H1 (cell line): ENCODE results near the gene SLC16A8. TPM values are rescaled to one million over a fixed set of nuclear protein-coding genes. Genes with fewer than 3 reads are reported as not detected.

ENCODE experiments used
- CTCF ChIA-PET: fragments of 300-600 bp; sonication (Branson Sonifier 250); formaldehyde crosslinking; loops from one replicate; lab custom pipeline; 2021; ENCODE audit not compliant: partially characterized antibody; lab: Charles Lee
- POLR2A ChIA-PET: fragments of 300-600 bp; sonication (Branson Sonifier 250); formaldehyde crosslinking; loops from one replicate; lab custom pipeline; 2021; ENCODE audit warnings: inconsistent platforms; ENCODE audit not compliant: partially characterized antibody; lab: Charles Lee
- DNase-seq, 2 experiments: peaks; one replicate each; pipeline versions ENCODE4 v3.0.0 to v3.0.0-alpha.2; 2010 to 2022; ENCODE audit warnings: low spot score in 2 of 2, low read depth in 1 of 2, mixed read lengths in 1 of 2
- FAIRE-seq: peaks from 2 replicates; lab custom pipeline; 2011; peaks lifted over from hg19 to GRCh38; lab: Jason Lieb, UNC
- H2AFZ ChIP-seq: 2 replicates; pipeline ENCODE4 v1.8.1; 2012; ENCODE audit warnings: low read length, inconsistent platforms
- H2AK5ac ChIP-seq: 2 replicates; pipeline ENCODE4 v1.6.1; 2013; ENCODE audit warnings: low read depth, low read length
- H2BK120ac ChIP-seq: replicated peaks from 2 replicates; pipeline ENCODE3; 2013; ENCODE audit warnings: low read depth, low read length, inconsistent platforms
- H2BK12ac ChIP-seq: 2 replicates; pipeline ENCODE4 v1.6.1; 2013; ENCODE audit warnings: low read depth, low read length
- H2BK15ac ChIP-seq: 2 replicates; pipeline ENCODE4 v1.6.1; 2013; ENCODE audit warnings: low read length
- H2BK20ac ChIP-seq: 2 replicates; pipeline ENCODE4 v1.6.1; 2013; ENCODE audit warnings: low read length
- H2BK5ac ChIP-seq: 2 replicates; pipeline ENCODE4 v1.6.1; 2013; ENCODE audit warnings: low read depth, low read length
- H3K14ac ChIP-seq: 2 replicates; pipeline ENCODE4 v1.6.1; 2013; ENCODE audit warnings: inconsistent platforms; ENCODE audit not compliant: insufficient read length
- H3K18ac ChIP-seq: 2 replicates; pipeline ENCODE4 v1.6.1; 2013; ENCODE audit warnings: low read length; ENCODE audit errors: extremely low read depth
- H3K23ac ChIP-seq: 2 replicates; pipeline ENCODE4 v1.6.1; 2013; ENCODE audit warnings: inconsistent platforms; ENCODE audit not compliant: insufficient read length
- H3K23me2 ChIP-seq: 2 replicates; pipeline ENCODE4 v1.6.1; 2013; ENCODE audit warnings: low read depth, low read length
- H3K27ac ChIP-seq: 2 replicates; pipeline ENCODE4 v1.6.1; 2011; ENCODE audit warnings: low read depth, low read length, inconsistent platforms
- H3K27me3 ChIP-seq, 4 experiments: replicated peaks in 1 of 4; 1 replicate in 1 of 4; 2 replicates in 3 of 4; pipeline versions ENCODE4 v1.6.1 to v1.8.1; 2011 to 2013; ENCODE audit warnings: low read length in 3 of 4, mild to moderate bottlenecking in 3 of 4, inconsistent platforms in 2 of 4, mixed read lengths in 2 of 4, moderate library complexity in 1 of 4; ENCODE audit not compliant: control insufficient read depth in 3 of 4, insufficient read depth in 3 of 4; ENCODE audit errors: extremely low read depth in 1 of 4
- H3K36me3 ChIP-seq, 4 experiments: 2 replicates each; pipeline versions ENCODE4 v1.6.1 to v1.8.1; 2011 to 2013; ENCODE audit warnings: mild to moderate bottlenecking in 4 of 4, low read length in 3 of 4, moderate library complexity in 2 of 4, control low read depth in 1 of 4, inconsistent platforms in 1 of 4; ENCODE audit not compliant: insufficient read depth in 4 of 4, control insufficient read depth in 2 of 4
- H3K4ac ChIP-seq: replicated peaks from 2 replicates; pipeline ENCODE3; 2013; ENCODE audit warnings: low read length, low read depth, mixed read lengths, inconsistent platforms; ENCODE audit not compliant: insufficient read length
- H3K4me1 ChIP-seq, 4 experiments: replicated peaks in 1 of 4; 1 replicate in 1 of 4; 2 replicates in 3 of 4; pipeline versions ENCODE4 v1.6.1 to v1.8.1; 2011 to 2013; ENCODE audit warnings: low read length in 3 of 4, inconsistent platforms in 2 of 4, mixed read lengths in 1 of 4; ENCODE audit not compliant: insufficient read depth in 4 of 4, control insufficient read depth in 3 of 4
- H3K4me2 ChIP-seq, 2 experiments: 2 replicates each; pipeline versions ENCODE4 v1.6.1 to v1.8.1; 2011 to 2013; ENCODE audit warnings: low read depth in 2 of 2, low read length in 2 of 2, control low read depth in 1 of 2, inconsistent platforms in 1 of 2, mild to moderate bottlenecking in 1 of 2; ENCODE audit not compliant: insufficient read depth in 1 of 2
- H3K4me3 ChIP-seq, 4 experiments: fragments of 200-600, 300-600 bp in 1 of 4; sonication (generic), shearing (Covaris generic), sonication (Bioruptor Twin) in 1 of 4; 2 replicates each; pipeline versions ENCODE4 v1.5.1 to v1.8.1; 2011 to 2016; ENCODE audit warnings: low read length in 4 of 4, low read depth in 3 of 4, control low read depth in 2 of 4, inconsistent platforms in 2 of 4, mild to moderate bottlenecking in 2 of 4, mixed read lengths in 1 of 4, moderate library complexity in 1 of 4; ENCODE audit not compliant: insufficient read depth in 2 of 4; ENCODE audit errors: extremely low read depth in 1 of 4
- H3K56ac ChIP-seq: replicated peaks from 2 replicates; pipeline ENCODE3; 2013; ENCODE audit warnings: low read depth, mild to moderate bottlenecking, mixed read lengths, low read length, inconsistent platforms; ENCODE audit not compliant: insufficient read length
- H3K79me1 ChIP-seq: 2 replicates; pipeline ENCODE4 v1.6.1; 2013; ENCODE audit warnings: low read depth, low read length, control low read depth
- H3K79me2 ChIP-seq, 2 experiments: 2 replicates each; pipeline versions ENCODE4 v1.6.1 to v1.8.1; 2012 to 2013; ENCODE audit warnings: low read length in 2 of 2, mild to moderate bottlenecking in 2 of 2, inconsistent platforms in 1 of 2; ENCODE audit not compliant: insufficient read depth in 2 of 2, control insufficient read depth in 1 of 2
- H3K9ac ChIP-seq, 4 experiments: replicated peaks in 1 of 4; 1 replicate in 1 of 4; 2 replicates in 3 of 4; pipeline versions ENCODE4 v1.6.1 to v1.8.1; 2011 to 2013; ENCODE audit warnings: low read depth in 3 of 4, low read length in 3 of 4, control low read depth in 2 of 4, mild to moderate bottlenecking in 2 of 4, moderate library complexity in 2 of 4, inconsistent platforms in 1 of 4; ENCODE audit errors: extremely low read depth in 1 of 4
- H3K9me3 ChIP-seq, 2 experiments: 2 replicates each; pipeline versions ENCODE4 v1.6.1 to v1.8.1; 2012 to 2013; ENCODE audit warnings: mild to moderate bottlenecking in 2 of 2, moderate library complexity in 2 of 2, control low read depth in 1 of 2, inconsistent platforms in 1 of 2, low read depth in 1 of 2, low read length in 1 of 2, mixed read lengths in 1 of 2; ENCODE audit not compliant: insufficient read depth in 2 of 2
- H4K20me1 ChIP-seq, 2 experiments: replicated peaks in 1 of 2; 2 replicates each; pipeline versions ENCODE3 to v1.8.1; 2011 to 2013; ENCODE audit warnings: inconsistent platforms in 2 of 2, low read length in 2 of 2, mild to moderate bottlenecking in 1 of 2; ENCODE audit not compliant: insufficient read depth in 2 of 2, control insufficient read depth in 1 of 2
- H4K5ac ChIP-seq: 2 replicates; pipeline ENCODE4 v1.6.1; 2013; ENCODE audit warnings: low read length, low read depth, mixed read lengths, inconsistent platforms; ENCODE audit not compliant: insufficient read length
- H4K8ac ChIP-seq: 2 replicates; pipeline ENCODE4 v1.8.0; 2013; ENCODE audit warnings: mild to moderate bottlenecking, moderate library complexity, low read length, inconsistent platforms; ENCODE audit not compliant: insufficient read depth; ENCODE audit errors: extremely low read depth
- H4K91ac ChIP-seq: replicated peaks from 2 replicates; pipeline ENCODE3; 2013; ENCODE audit warnings: low read length, mixed read lengths, inconsistent platforms; ENCODE audit not compliant: insufficient read length
- ATF2 ChIP-seq: IDR thresholded peaks from 2 replicates; pipeline ENCODE4 v1.6.1; 2012; ENCODE audit warnings: low read length, inconsistent platforms
- BRCA1 ChIP-seq: IDR thresholded peaks from 2 replicates; pipeline ENCODE4 v1.6.1; 2012; ENCODE audit warnings: low read depth, low read length, improper control_type of control experiment
- CHD1 ChIP-seq: IDR thresholded peaks from 2 replicates; pipeline ENCODE4 v1.6.1; 2012; ENCODE audit warnings: low read depth, low read length, improper control_type of control experiment
- CHD2 ChIP-seq: IDR thresholded peaks from 2 replicates; pipeline ENCODE4 v1.6.1; 2012; ENCODE audit warnings: low read length, improper control_type of control experiment
- RFX5 ChIP-seq: IDR thresholded peaks from 2 replicates; pipeline ENCODE4 v1.6.1; 2011; ENCODE audit warnings: low read depth, low read length, improper control_type of control experiment, borderline replicate concordance
- RNF2 ChIP-seq: fragments of 200-900, 300-1000 bp; sonication (generic); IDR thresholded peaks from 2 replicates; pipeline ENCODE4 v1.7.1; 2016; ENCODE audit warnings: borderline replicate concordance, low read depth, mild to moderate bottlenecking, antibody characterized with exemption, low read length; ENCODE audit not compliant: poor library complexity, severe bottlenecking; ENCODE audit errors: missing control alignments
- SIN3A ChIP-seq, 2 experiments: IDR thresholded peaks in 1 of 2; conservative IDR thresholded peaks in 1 of 2; 2 replicates each; pipeline ENCODE4 v1.6.1; 2011 to 2012; ENCODE audit warnings: low read length in 2 of 2, improper control_type of control experiment in 1 of 2, low read depth in 1 of 2, mild to moderate bottlenecking in 1 of 2
- SIX5 ChIP-seq: IDR thresholded peaks from 2 replicates; pipeline ENCODE4 v1.6.1; 2011; ENCODE audit warnings: mild to moderate bottlenecking, low read depth, low read length
- WGBS, 2 experiments: shearing (Covaris generic) in 1 of 2; methylation state at CpG; one replicate each; pipeline versions ENCODE4 v1.1.6 to v1.1.7; 2013 to 2015; ENCODE audit warnings: low lambda C conversion rate in 2 of 2, mixed read lengths in 2 of 2, inconsistent platforms in 1 of 2, low coverage in 1 of 2, missing lambda C conversion rate in 1 of 2; ENCODE audit not compliant: insufficient replicate concordance in 2 of 2, insufficient coverage in 1 of 2, insufficient read length in 1 of 2; ENCODE audit errors: extremely low coverage in 1 of 2, missing lambda C conversion rate in 1 of 2; 5-methylcytosine and 5-hydroxymethylcytosine counted together
- polyA plus RNA-seq, 7 experiments: library from polyadenylated mRNA; depleted of rRNA in 3 of 7; stranded (reverse) in 5 of 7; unstranded in 2 of 7; fragments of >200 nt in 5 of 7; fragments of 200-250 nt in 2 of 7; gene quantifications; 1 replicate in 5 of 7; 2 replicates in 1 of 7; 4 replicates in 1 of 7; pipeline versions ENCODE4 v1.2.1 to v1.2.3, GENCODE V29; 2011 to 2013; ENCODE audit warnings: missing spikeins in 2 of 7, mixed read lengths in 2 of 7
- total RNA-seq: library from RNA; stranded (reverse); fragmentation: NEBNext Ultra II Directional; extraction: Animal tissue kit (Norgen Biotek cat#: 25700); gene quantifications from 2 replicates; pipeline ENCODE4 v1.2.1, GENCODE V29; 2021

SLC16A8 gene
- total and polyA plus RNA-seq, 2 of the 8 experiments (the other 6 are each of a cell fraction or from before 2014, with no cell fraction given): 0.70 TPM; not detected in 1

DNA sequence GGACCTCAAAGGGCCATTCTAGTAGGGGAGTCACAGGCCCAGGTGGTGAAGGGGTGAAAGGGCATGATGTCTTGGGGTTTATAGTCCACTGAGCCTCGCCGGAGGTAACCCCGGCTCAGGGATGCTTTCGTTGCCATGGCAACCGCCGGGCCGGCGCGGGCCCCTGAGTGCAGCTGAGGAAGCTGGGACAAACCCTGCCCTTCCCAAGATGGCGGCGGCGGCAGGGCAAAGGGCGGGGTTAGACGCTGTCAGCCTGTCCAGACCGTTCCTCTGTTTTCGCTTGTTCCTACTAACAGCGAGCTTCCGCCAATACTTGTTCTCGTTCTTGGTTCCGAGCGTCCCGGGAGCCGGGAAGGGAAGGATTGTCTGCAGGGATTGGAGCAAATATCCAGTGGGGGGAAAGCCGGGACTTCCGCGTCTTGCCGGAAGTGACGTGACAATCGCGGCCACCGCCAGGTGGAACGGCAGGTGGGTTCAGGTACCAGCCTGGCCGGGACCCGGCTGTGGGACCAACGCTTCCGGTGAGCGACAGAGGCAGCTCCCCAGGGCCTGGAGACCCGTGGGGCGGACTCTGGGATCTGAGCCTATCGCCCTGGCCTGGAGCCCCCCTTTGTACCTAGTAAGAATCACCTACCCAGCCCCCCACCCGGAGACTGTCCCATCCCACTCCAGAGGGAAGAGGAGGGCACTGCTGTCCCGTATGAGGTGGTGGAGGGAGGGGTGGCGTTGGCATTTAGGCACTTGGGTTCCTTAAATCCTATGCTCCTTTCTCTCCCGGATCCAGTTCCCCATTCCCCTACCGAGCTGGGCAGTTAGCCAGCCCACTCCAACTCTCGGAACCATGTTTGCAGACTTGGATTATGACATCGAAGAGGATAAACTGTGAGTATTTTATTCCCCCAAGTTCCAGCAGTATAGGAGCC lies 26.8 kb downstream of the SLC16A8 start, which contains the start of gene PICK1:
Gene PICK1, plus strand, starts transcription at position 436 of the 923 bp plus-strand sequence. Its CDS starts 406 bp downstream, at position 842.
- Histone ChIP-seq H3K56ac (peak within 1 kb of the TSS; percentile 33), H3K23me2 (peaks cover 6% of the 10 kb centered on the region), H3K9me3 (no peaks in the 10 kb centered on the region), H2AFZ (peak within 1 kb of the TSS; percentile 93), H2AK5ac (no peak within 1 kb of the TSS), H3K4ac (peak within 1 kb of the TSS; percentile 48), H4K91ac (peak within 1 kb of the TSS; percentile 75), H3K27me3 (no peaks in the 10 kb centered on the region; a peak in 1 of 7 replicates), H4K20me1 (no peaks in the 10 kb centered on the region), H4K5ac (peak within 1 kb of the TSS; percentile 93), H2BK5ac (peak within 1 kb of the TSS; percentile 93), H3K79me2 (peaks cover 0 to 6% of the 10 kb centered on the region in 2 experiments; a peak in 1 of 4 replicates), H2BK20ac (no peak within 1 kb of the TSS), H3K4me1 (peaks cover 0 to 16% (median 6%) of the 10 kb centered on the region in 4 experiments; a peak in 6 of 7 replicates), H3K18ac (peak within 1 kb of the TSS; percentile 93), H3K27ac (peak within 1 kb of the TSS; percentile 95), H2BK15ac (no peak within 1 kb of the TSS), H3K23ac (no peak within 1 kb of the TSS), H2BK120ac (no peak within 1 kb of the TSS), H3K14ac (no peak within 1 kb of the TSS), H3K4me3 (peak within 1 kb of the TSS; percentile 70 to 95 (median 80)), H3K79me1 (peaks cover 6% of the 10 kb centered on the region), H3K4me2 (peak within 1 kb of the TSS; percentile 82 to 87), H3K36me3 (peaks cover 2 to 7% (median 6%) of the 10 kb centered on the region in 4 experiments; a peak in 4 of 8 replicates), H2BK12ac (peak within 1 kb of the TSS; percentile 63; the same call in 1 of the 2 replicates), H3K9ac (peak within 1 kb of the TSS in 3 of 4 experiments; percentile 90 to 95 (median 92); a peak in 6 of 7 replicates), H4K8ac (peak within 1 kb of the TSS; percentile 98)
- DNase-seq (peak; percentile 63 to 96), FAIRE-seq (peak; percentile 80)
- ChIA-PET POLR2A (interaction anchor here (0.7 to 2.1 kb wide), 10 partner anchors 9 to 292 kb away, joined by 3 to 6 read pairs (median 4); partner anchors contain the start of gene PLA2G6), CTCF (interaction anchor here (0.5 to 10.9 kb wide), 7 partner anchors 9 to 858 kb away, joined by 3 to 184 read pairs (median 5); no protein-coding TSS in a partner anchor)
- 5% methylated on average over 42 of the region's 47 CpGs; no CpG with 5 or more reads in 1 of the 2 experiments for WGBS, 2 experiments
- TF ChIP-seq SIN3A (conservative IDR thresholded peaks at IDR 0.05 in 1 of 2, IDR thresholded peaks at IDR 0.05 in 1 of 2; ENCODE audit: low read depth in 1 of 2, low read length in 2 of 2) (peak; percentile 63 to 89; a peak in 2 of 4 replicates), BRCA1 (no peak), SIX5 (peak; percentile 7; the same call in 1 of the 2 replicates), ATF2 (0 out of 2 replicates have a peak, but pooled peaks have one; percentile 24), RFX5 (peak; percentile 77), RNF2 (no peak), CHD1 (no peak), CHD2 (no peak)
